Measurements from ENCODE around the gene PLEKHF1. TPM values are rescaled to one million over a fixed set of nuclear protein-coding genes. Genes with fewer than 3 reads are reported as not detected.

PLEKHF1 gene
- total RNA-seq, 6 experiments from 2014 or later: 1.4 to 2.8 (median 2.6) TPM

DNA sequence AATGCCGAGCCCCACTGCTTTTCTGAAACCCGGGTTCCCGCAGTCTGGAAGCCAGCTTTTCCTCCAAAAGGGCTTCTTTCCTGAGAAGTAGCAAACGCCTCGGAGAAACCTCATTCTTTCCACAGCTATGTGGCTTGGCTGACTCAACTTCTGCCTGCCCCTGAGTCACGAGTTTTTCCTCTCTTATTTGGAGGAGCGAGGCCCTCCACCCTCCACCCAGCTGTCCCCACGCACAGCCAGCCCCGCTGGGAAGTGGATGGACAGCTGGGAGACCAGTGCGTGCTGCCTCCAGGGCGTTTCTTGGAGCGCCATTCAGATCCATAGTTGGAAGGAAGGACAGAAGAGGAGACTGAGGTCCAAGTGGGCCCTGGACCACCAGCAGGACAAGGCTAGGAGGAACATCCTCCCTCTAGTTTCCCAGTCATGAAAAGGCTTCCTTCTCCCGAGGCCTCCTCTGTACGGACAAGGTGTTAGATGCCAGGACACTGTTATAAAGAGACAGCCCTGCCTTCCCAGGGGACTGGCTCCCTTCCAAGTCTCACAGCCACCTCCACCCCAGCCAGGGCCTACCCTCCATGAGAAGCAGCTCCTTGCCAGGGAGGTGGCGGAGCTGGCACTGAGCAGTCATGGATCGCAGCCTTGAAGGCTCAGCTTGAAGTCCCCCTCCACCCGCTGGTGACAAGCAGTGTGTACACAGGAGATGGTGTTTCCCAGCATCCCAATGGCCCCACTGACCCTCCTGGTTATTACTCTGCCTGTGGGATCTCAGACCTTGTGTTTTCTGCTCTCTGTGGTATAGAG lies 2.5 kb upstream of the PLEKHF1 start:
- TF ChIP-seq, protein P1, sequence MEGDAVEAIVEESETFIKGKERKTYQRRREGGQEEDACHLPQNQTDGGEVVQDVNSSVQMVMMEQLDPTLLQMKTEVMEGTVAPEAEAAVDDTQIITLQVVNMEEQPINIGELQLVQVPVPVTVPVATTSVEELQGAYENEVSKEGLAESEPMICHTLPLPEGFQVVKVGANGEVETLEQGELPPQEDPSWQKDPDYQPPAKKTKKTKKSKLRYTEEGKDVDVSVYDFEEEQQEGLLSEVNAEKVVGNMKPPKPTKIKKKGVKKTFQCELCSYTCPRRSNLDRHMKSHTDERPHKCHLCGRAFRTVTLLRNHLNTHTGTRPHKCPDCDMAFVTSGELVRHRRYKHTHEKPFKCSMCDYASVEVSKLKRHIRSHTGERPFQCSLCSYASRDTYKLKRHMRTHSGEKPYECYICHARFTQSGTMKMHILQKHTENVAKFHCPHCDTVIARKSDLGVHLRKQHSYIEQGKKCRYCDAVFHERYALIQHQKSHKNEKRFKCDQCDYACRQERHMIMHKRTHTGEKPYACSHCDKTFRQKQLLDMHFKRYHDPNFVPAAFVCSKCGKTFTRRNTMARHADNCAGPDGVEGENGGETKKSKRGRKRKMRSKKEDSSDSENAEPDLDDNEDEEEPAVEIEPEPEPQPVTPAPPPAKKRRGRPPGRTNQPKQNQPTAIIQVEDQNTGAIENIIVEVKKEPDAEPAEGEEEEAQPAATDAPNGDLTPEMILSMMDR (IDR thresholded peaks at IDR 0.05): no peak
- no peaks in the 10 kb centered on the region for H3K9me3 Mint-ChIP-seq
- DNase-seq: peak; percentile 90
- H3K27ac Mint-ChIP-seq: peak overlapping the region; percentile 98
- no peaks in the 10 kb centered on the region for H3K36me3 Mint-ChIP-seq (ENCODE audit: low read depth)
- peaks cover 2% of the 10 kb centered on the region; the same call in 1 of the 2 replicates for H3K27me3 Mint-ChIP-seq (ENCODE audit: insufficient read depth)
- H3K4me1 Mint-ChIP-seq (ENCODE audit: low read depth): peaks cover 50% of the 10 kb centered on the region
- H3K4me3 Mint-ChIP-seq: peak overlapping the region; percentile 87

DNA sequence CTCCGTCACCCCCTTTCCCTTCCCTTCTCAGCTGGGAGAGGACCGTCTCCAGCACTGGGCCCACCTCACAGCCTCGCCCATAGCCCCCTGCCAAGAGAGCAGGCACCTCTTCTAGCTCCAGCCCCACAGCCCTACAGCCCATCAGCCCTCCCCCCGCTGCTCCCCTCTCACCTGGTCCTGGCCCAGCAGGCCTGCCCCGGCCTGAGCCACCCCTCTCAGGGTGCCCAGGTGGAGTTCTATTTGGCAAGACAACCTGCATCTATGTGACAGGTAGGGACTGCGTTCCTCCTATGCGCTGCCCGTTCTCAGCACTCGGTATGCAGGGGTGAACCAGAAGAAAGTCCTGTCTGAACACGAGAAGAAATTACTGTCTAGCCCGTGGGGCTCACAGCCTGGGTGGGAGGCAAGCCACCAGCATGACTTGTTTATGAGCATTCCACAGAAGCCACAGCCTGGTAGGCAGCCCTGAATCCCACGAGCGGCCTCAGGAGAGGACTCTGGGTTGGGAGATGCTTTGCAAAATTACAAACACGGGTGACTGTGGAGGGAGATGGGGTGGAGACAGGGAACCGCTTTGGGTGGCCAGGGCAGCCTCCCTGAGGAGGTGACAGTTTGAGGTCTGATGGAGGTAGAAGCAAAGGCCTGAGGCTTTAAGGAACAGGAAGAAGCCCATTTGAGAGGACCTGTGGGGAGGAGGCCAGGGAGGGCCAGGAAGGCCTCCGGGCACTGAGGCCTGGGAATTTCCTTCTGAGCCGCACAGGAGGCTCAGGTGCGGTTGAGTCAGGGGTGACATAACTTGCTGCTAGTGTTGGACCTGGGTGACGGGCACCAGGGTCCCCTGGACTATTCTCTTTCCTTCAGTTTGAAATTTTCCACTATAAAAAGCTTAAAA lies 1.2 kb upstream of the PLEKHF1 start:
- Mint-ChIP-seq H3K27ac (peak overlapping the region; percentile 98), H3K4me1 (ENCODE audit: low read depth) (peaks cover 43% of the 10 kb centered on the region)

GRCh38 chr19:29664753-29665214 lies 477 bp upstream of the PLEKHF1 start:
- no peaks in the 10 kb centered on the region for H3K9me3 Mint-ChIP-seq
- H3K4me1 Mint-ChIP-seq (ENCODE audit: low read depth): peaks cover 43% of the 10 kb centered on the region
- peaks cover 2% of the 10 kb centered on the region; the same call in 1 of the 2 replicates for H3K27me3 Mint-ChIP-seq (ENCODE audit: insufficient read depth)
- TF ChIP-seq, protein P1 (IDR thresholded peaks at IDR 0.05): no peak
- H3K36me3 Mint-ChIP-seq (ENCODE audit: low read depth): no peaks in the 10 kb centered on the region
- peak overlapping the region; percentile 75 for H3K4me3 Mint-ChIP-seq
- peak overlapping the region; percentile 98; the same call in 1 of the 2 replicates for H3K27ac Mint-ChIP-seq
- DNase-seq: no peak

More for the DNA sequence above, 1.2 kb upstream of the PLEKHF1 start:
- peaks cover 2% of the 10 kb centered on the region; the same call in 1 of the 2 replicates for H3K27me3 Mint-ChIP-seq (ENCODE audit: insufficient read depth)
- TF ChIP-seq, protein P1 (IDR thresholded peaks at IDR 0.05): no peak
- no peaks in the 10 kb centered on the region for H3K36me3 Mint-ChIP-seq (ENCODE audit: low read depth)
- H3K4me3 Mint-ChIP-seq: peak overlapping the region; percentile 75
- DNase-seq: peak; percentile 41
- H3K9me3 Mint-ChIP-seq: no peaks in the 10 kb centered on the region

DNA sequence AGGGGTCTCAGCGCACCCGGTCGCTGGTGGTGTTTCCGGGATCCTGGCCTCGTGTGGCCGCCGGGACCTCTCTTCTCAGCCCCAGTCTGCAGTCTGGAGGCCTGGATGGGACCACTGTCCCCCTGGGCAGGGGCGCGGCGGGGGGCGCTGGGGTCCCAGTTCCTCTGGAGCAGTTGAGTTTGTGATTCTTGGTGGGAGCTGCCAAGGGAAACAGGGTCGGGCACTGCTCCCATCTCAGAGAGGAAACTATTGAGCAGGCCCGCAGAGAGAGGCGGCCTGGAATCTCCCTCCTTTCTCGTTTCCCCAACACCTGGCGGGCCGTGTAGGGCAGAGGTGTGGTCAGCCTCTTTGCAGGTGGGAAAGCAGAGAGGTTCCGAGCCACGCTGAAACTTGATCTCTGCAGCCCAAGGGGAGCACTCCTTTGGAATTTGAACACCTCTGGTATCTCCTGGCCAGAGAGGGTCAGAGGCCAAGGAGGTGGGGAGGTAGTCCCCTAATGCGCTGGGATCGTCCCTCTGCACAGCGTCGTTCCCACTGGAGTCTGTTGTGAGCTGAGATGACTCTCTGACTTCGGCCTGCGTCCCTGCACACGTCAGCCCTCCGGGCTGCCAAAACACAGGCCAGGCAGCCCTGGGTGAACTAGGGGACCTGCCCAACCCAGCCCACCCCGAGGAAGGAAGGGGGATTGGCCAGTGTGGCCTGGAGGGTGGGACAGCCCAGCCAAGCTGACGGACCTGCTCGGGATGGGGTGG lies 741 bp downstream of the PLEKHF1 start:
- peak; percentile 14 for DNase-seq
- Mint-ChIP-seq H3K4me1 (ENCODE audit: low read depth) (peaks cover 43% of the 10 kb centered on the region), H3K9me3 (no peaks in the 10 kb centered on the region), H3K27me3 (ENCODE audit: insufficient read depth) (0 out of 2 replicates have a peak, but pooled peaks cover 2% of the 10 kb centered on the region), H3K4me3 (peak overlapping the region; percentile 91), H3K36me3 (ENCODE audit: low read depth) (0 out of 2 replicates have a peak, but pooled peaks cover 1% of the 10 kb centered on the region), H3K27ac (peak overlapping the region; percentile 89)
- TF ChIP-seq, protein P1 (IDR thresholded peaks at IDR 0.05): no peak
